A172 (cell line): Measurements from ENCODE around the gene MEIG1. TPM values are rescaled to one million over a fixed set of nuclear protein-coding genes. Genes with fewer than 3 reads are reported as not detected.
"Not testable (repeated sequence)": the region's sequence is repeated elsewhere in the genome, so short reads cannot be mapped to it uniquely, and the experiment has no call there.

Experiments used
- DNase-seq: peaks from one replicate; pipeline ENCODE4 v3.0.0-alpha.2; 2015; ENCODE audit warnings: low spot score
- total RNA-seq: library from RNA; depleted of rRNA; stranded (reverse); fragments of >200 nt; shearing (Covaris generic); gene quantifications from 2 replicates; pipeline ENCODE4 v1.2.3, GENCODE V29; 2014; rRNA removed

Gene MEIG1
- 0.48 TPM in 1 of 2 replicates, not detected in the other for total RNA-seq

GRCh38 chr10:14959221-14960057 is at the start of gene MEIG1:
MEIG1 (plus strand) TSS chr10:14959388; CDS start chr10:14966469, 7,081 bp downstream.
- peak; percentile 93 for DNase-seq

- no peak for DNase-seq
These were observed 48.2 kb upstream of the MEIG1 start for GRCh38 chr10:14910953-14911352.

GRCh38 chr10:14911801-14912200 is 47.4 kb upstream of the MEIG1 start:
- DNase-seq, result no peak

GRCh38 chr10:14916600-14916999 is 42.6 kb upstream of the MEIG1 start:
- DNase-seq, result no peak

GRCh38 chr10:14917827-14918226 is 41.4 kb upstream of the MEIG1 start:
- DNase-seq, result no peak

GRCh38 chr10:14918964-14919363 is 40.2 kb upstream of the MEIG1 start:
- DNase-seq, result no peak

- no peak for DNase-seq
These were observed 35.2 kb upstream of the MEIG1 start for GRCh38 chr10:14924013-14924412.

- no peak for DNase-seq
These were observed 33.9 kb upstream of the MEIG1 start for GRCh38 chr10:14925268-14925667.

- DNase-seq, result no peak
These were observed 33.1 kb upstream of the MEIG1 start for GRCh38 chr10:14926061-14926470.

- no peak for DNase-seq
These were observed 32.3 kb upstream of the MEIG1 start for GRCh38 chr10:14926722-14927416.

GRCh38 chr10:14930610-14931009 is 28.6 kb upstream of the MEIG1 start:
- no peak for DNase-seq

GRCh38 chr10:14936584-14936983 is 22.6 kb upstream of the MEIG1 start:
- DNase-seq, result no peak

- peak; percentile 70 for DNase-seq
These were observed 20.2 kb upstream of the MEIG1 start for GRCh38 chr10:14938971-14939370.

GRCh38 chr10:14942147-14942949 is 16.8 kb upstream of the MEIG1 start:
- not testable (repeated sequence) for DNase-seq

- DNase-seq, result not testable (repeated sequence)
These were observed 16.2 kb upstream of the MEIG1 start for GRCh38 chr10:14942950-14943338.

- no peak for DNase-seq
These were observed 14.1 kb upstream of the MEIG1 start for GRCh38 chr10:14945108-14945507.

- no peak for DNase-seq
These were observed 11.9 kb upstream of the MEIG1 start for GRCh38 chr10:14947268-14947667.

GRCh38 chr10:14949291-14949690 is 9.9 kb upstream of the MEIG1 start:
- DNase-seq, result no peak

GRCh38 chr10:14952851-14953423 is 6.3 kb upstream of the MEIG1 start:
- peak; percentile 16 for DNase-seq

GRCh38 chr10:14953424-14954000 is 5.7 kb upstream of the MEIG1 start:
- DNase-seq, result peak; percentile 51

- peak; percentile 88 for DNase-seq
These were observed 5.0 kb upstream of the MEIG1 start, which contains the start of gene DCLRE1C for GRCh38 chr10:14954001-14954770. DCLRE1C (minus strand) TSS chr10:14954096; CDS start chr10:14954010, 86 bp downstream.
